Activated CD4-positive, alpha-beta T cell treated with anti-CD3 and anti-CD28 coated beads, Interleukin-2, Interleukin-4, amounts not matched to agents 100 ng/mL and 50 ng/mL, durations not matched to agents 16 hours and 8 hours (primary cell): ENCODE data around the gene ASIC4.

Experiments used
- DNase-seq: peaks from one replicate; pipeline ENCODE4 v3.0.0-alpha.2; 2020; ENCODE audit warnings: low spot score

ASIC4 gene

DNA sequence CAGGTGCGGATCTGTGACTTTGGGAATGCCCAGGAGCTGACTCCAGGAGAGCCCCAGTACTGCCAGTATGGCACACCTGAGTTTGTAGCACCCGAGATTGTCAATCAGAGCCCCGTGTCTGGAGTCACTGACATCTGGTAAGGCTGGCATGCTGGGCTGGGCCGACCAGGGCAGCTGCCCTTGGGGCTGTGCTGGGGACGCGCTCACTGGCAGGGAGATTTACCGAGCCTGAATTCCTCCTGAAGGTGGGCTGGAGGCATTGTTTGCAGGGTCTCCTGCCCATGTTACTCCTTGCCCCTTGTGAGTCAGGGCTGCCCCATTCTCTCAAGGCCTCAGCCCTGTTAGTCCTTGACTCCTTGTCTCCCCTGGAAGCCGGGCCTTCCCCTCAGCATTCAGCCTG lies 34.3 kb upstream of the ASIC4 start:
- no peak for DNase-seq

DNA sequence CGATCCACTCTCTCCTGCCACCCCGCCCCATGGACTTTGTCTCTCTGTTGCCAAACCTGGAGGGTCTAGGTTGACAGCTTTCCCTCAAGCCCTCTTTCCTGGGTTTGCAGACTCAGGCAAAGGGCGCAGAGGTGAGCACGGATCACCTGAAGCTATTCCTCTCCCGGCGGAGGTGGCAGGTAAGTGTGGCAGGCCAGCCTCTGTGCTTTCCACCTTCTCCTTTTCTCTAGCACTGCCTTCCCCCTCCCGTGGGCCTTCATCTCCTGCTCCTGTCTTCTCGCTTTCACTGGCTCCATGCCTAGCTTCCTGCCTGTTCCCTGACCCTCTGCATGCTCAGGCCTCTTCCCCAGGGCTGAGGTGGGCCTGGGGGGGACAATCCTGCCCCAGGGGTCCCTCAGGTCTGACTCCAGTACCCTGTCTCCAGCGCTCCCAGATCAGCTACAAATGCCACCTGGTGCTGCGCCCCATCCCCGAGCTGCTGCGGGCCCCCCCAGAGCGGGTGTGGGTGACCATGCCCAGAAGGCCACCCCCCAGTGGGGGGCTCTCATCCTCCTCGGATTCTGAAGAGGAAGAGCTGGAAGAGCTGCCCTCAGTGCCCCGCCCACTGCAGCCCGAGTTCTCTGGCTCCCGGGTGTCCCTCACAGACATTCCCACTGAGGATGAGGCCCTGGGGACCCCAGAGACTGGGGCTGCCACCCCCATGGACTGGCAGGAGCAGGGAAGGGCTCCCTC lies 31.4 kb upstream of the ASIC4 start:
- no peak for DNase-seq

DNA sequence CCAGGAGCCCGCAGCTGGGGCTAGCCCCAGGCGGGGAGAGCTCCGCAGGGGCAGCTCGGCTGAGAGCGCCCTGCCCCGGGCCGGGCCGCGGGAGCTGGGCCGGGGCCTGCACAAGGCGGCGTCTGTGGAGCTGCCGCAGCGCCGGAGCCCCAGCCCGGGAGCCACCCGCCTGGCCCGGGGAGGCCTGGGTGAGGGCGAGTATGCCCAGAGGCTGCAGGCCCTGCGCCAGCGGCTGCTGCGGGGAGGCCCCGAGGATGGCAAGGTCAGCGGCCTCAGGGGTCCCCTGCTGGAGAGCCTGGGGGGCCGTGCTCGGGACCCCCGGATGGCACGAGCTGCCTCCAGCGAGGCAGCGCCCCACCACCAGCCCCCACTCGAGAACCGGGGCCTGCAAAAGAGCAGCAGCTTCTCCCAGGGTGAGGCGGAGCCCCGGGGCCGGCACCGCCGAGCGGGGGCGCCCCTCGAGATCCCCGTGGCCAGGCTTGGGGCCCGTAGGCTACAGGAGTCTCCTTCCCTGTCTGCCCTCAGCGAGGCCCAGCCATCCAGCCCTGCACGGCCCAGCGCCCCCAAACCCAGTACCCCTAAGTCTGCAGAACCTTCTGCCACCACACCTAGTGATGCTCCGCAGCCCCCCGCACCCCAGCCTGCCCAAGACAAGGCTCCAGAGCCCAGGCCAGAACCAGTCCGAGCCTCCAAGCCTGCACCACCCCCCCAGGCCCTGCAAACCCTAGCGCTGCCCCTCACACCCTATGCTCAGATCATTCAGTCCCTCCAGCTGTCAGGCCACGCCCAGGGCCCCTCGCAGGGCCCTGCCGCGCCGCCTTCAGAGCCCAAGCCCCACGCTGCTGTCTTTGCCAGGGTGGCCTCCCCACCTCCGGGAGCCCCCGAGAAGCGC lies 30.6 kb upstream of the ASIC4 start:
- no peak for DNase-seq

DNA sequence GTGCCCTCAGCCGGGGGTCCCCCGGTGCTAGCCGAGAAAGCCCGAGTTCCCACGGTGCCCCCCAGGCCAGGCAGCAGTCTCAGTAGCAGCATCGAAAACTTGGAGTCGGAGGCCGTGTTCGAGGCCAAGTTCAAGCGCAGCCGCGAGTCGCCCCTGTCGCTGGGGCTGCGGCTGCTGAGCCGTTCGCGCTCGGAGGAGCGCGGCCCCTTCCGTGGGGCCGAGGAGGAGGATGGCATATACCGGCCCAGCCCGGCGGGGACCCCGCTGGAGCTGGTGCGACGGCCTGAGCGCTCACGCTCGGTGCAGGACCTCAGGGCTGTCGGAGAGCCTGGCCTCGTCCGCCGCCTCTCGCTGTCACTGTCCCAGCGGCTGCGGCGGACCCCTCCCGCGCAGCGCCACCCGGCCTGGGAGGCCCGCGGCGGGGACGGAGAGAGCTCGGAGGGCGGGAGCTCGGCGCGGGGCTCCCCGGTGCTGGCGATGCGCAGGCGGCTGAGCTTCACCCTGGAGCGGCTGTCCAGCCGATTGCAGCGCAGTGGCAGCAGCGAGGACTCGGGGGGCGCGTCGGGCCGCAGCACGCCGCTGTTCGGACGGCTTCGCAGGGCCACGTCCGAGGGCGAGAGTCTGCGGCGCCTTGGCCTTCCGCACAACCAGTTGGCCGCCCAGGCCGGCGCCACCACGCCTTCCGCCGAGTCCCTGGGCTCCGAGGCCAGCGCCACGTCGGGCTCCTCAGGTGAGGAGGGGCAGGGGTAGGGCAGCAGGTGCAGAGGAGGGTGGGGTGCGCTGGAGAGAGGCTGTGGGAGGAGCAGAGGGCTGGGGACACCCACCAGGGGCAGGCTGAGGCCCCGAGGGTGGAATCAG lies 29.7 kb upstream of the ASIC4 start:
- no peak for DNase-seq

DNA sequence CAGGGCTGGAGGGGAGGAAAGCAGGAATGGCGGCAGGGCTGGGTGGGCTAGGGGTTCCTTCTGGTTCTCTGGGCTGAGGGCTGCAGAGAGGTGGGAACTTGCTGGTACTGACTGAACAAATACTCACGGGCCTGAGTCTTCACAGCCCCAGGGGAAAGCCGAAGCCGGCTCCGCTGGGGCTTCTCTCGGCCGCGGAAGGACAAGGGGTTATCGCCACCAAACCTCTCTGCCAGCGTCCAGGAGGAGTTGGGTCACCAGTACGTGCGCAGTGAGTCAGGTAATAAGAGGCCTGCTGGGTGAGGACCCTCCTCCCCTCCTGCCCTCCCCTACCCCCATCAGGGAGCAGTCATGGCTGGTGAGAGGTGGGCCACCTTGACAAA lies 29.1 kb upstream of the ASIC4 start:
- DNase-seq: no peak

DNA sequence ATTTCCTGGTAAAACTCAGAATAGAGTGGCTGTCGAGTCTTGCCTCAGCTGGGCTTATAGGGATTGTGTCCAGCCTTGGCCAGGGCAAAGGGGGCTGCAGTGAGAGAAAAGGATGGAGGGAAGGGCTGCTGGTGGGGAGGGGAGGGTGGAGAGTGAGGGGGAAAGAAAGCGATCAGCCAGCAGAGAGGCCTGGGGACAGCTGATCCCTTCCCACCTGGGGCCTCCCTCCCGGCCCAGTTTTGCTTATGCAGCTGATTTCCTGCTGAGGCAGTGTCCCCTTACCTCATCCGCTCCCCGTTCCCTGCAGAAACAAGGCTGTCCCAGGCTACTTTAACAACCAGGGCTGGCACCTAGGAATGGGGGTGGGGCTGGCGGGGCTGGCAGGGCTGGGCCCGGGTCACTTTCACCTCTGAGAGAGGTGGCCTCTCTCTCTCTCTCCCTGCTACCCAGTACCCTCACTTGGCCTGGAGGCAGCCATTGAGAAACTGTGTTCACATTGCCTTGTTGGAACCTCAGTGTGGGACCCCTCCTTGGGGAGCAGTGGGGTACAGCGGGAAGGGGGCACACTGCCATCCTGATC lies 27.8 kb upstream of the ASIC4 start:
- no peak for DNase-seq

DNA sequence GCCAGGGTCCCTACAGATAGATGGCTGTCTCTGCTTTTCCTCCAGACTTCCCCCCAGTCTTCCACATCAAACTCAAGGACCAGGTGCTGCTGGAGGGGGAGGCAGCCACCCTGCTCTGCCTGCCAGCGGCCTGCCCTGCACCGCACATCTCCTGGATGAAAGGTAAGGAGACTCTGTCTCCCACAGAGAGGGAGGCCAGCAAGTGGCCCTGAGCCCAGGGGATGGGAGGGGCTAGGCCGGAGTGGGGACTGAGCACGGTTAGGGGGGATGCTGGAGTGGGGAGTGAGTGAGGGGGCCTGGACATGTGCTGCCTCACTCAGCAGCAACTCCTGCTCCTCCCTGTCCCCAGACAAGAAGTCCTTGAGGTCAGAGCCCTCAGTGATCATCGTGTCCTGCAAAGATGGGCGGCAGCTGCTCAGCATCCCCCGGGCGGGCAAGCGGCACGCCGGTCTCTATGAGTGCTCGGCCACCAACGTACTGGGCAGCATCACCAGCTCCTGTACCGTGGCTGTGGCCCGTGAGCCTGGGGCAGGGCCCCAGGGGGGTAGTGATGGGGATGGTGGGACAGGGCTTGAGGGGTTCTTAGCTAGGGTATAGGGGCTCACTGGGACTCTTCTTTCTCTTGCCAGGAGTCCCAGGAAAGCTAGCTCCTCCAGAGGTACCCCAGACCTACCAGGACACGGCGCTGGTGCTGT lies 26.0 kb upstream of the ASIC4 start:
- DNase-seq: no peak

DNA sequence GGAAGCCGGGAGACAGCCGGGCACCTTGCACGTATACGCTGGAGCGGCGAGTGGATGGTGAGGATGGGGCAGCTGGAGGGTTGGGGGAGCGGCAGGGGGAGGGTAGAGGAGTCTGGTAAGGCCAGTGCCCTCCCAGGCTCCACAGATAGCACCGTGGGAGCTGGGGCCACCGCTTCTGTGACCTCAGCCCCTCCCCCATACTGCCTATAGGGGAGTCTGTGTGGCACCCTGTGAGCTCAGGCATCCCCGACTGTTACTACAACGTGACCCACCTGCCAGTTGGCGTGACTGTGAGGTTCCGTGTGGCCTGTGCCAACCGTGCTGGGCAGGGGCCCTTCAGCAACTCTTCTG lies 25.5 kb upstream of the ASIC4 start:
- no peak for DNase-seq

DNA sequence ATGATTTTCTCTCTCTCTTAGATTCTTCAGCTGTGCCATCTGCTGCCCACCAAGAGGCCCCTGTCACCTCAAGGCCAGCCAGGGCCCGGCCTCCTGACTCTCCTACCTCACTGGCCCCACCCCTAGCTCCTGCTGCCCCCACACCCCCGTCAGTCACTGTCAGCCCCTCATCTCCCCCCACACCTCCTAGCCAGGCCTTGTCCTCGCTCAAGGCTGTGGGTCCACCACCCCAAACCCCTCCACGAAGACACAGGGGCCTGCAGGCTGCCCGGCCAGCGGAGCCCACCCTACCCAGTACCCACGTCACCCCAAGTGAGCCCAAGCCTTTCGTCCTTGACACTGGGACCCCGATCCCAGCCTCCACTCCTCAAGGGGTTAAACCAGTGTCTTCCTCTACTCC lies 25.0 kb upstream of the ASIC4 start:
- DNase-seq: no peak

DNA sequence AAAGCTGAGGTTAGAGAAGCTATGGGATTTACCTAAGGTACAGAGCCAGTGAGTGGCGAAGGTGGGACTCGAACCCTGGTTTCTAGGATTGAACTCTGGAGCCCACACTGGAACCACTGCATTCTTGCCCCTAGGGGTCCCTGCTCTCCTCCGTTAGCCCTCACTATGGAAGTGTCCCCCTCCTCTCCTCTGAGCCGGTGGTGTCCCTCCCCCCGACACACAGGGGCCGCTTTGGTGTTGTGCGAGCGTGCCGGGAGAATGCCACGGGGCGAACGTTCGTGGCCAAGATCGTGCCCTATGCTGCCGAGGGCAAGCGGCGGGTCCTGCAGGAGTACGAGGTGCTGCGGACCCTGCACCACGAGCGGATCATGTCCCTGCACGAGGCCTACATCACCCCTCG lies 24.1 kb upstream of the ASIC4 start:
- no peak for DNase-seq

DNA sequence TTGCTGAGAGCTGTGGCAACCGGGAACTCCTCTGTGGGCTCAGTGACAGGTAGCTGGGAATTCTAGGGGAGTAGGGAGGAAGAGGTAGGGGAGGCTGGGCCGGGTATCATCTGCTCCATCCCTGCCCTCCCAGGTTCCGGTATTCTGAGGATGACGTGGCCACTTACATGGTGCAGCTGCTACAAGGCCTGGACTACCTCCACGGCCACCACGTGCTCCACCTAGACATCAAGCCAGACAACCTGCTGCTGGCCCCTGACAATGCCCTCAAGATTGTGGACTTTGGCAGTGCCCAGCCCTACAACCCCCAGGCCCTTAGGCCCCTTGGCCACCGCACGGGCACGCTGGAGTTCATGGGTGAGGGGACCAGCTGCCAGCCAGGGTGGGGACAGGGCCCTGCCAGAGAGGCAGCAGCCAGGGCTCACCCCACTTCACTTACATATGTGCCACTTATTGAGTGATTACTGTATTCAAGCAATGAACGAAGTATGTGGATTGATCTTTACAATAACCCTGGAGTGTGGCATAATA lies 23.6 kb upstream of the ASIC4 start:
- DNase-seq: no peak

DNA sequence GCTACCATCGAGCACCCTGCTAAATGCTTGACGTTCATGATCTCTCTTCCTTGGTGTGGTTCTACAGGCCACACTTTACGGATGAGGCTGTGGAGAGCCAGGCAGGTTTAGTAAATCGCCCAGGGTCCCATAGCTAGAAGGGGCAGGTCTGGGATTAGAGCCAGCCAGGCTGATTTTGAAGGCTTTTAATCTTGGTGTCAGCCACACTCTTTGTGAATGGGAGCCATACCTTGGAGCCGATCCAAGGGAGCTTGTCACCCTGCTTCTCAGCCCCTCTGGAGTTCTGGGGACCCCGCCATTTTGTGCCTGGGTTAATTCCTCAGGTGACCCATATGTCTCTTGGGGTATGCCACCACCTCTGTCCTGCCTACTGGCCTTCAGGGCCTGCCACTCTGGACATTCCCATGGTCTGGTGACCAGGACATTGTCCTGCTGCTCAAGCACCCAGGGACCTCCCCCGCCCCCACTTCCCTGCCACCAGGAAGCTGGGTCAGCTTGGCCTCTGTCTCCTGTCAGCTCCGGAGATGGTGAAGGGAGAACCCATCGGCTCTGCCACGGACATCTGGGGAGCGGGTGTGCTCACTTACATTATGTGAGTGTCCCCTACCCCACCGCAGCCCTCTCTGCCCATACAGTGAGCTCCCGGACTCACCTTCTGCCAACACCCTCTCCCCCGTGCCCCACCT lies 22.9 kb upstream of the ASIC4 start:
- DNase-seq: no peak

DNA sequence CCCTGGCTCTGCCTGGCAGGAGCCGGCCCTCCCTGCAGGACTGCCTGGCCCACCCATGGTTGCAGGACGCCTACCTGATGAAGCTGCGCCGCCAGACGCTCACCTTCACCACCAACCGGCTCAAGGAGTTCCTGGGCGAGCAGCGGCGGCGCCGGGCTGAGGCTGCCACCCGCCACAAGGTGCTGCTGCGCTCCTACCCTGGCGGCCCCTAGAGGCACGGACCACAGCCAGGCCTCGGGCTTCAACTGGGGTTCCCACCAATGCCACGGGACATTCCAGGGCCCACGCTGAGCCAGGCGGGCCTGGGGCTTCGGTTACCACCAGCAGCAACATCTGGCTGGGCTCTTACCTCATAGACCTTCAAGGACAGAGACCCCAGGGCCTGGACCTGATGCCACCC lies 21.7 kb upstream of the ASIC4 start:
- DNase-seq: no peak

DNA sequence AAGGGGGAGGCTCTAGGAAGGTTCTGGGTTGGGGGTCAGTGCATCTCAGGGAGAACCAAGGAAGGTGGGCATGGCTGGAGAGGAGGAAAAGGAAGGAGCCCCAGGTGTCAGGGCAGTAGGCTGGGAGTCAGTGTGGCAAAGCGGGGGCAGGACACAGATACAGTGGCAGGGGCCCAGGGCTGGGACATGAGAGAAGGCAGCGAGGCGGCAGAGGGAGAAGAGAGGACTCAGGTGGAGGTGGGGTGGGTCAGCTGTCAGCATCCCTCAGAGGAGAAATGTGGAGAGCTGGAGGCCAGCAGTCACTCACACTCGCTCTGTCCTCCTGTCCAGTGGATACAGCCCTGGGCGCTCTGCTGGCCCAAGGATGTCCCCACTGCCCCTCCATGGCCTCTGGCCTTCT lies 21.2 kb upstream of the ASIC4 start:
- DNase-seq: no peak

DNA sequence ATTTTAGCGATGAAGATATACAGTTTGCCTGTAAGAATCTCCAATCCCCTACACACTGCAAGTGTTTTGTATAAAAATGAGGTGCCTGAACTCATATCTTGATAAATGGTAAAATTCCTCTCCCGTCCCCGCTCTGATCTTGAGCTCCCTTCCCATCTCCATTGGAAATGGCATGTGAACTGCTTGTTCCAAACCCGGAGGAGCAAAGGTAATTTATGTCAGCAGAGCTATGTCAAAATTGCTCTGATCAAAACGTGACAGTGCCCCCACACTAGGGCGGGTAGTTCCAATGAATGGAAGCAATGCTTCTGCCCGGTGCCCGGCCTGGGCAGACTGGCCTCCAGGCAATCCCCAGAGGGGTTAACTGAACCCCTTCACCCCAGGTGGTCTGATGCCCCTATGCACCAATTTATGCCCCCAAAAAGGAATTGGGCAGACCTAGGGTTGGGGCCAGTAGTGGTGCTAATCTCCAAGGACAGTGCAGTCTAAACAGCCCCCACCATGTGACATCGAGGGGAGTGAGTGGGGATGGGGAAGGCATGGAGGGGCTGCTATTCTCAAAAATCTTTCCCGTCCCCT lies 19.2 kb upstream of the ASIC4 start:
- DNase-seq: no peak

DNA sequence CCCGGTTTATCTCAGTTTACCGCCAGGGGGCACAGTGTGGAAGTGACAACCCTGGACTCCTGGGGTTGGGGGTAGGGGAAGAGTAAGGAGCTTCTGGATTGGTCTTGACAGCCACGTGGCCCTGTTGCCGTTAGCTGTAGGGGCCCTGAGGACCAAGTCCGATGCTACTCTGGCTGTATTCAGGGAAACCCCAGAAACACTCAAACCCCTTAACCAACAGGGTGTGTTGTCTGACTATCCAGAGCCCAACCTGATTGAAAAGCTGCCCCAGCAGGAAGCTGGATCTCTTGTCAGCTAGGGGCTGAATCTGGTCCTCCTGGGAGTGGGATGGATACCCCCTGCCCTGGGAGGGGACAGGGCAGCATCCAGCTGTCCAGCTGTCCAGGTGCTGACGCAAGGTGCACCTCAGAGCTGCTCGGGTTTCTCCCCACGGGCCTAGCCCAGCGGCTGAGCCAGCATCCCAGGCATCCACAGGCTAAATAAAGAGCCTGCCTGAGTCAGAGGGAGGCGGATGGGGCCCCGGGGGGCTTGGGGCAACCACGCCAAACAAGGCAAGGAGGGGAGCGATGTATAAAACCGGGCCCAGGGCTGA lies 18.7 kb upstream of the ASIC4 start:
- peak; percentile 66 for DNase-seq

DNA sequence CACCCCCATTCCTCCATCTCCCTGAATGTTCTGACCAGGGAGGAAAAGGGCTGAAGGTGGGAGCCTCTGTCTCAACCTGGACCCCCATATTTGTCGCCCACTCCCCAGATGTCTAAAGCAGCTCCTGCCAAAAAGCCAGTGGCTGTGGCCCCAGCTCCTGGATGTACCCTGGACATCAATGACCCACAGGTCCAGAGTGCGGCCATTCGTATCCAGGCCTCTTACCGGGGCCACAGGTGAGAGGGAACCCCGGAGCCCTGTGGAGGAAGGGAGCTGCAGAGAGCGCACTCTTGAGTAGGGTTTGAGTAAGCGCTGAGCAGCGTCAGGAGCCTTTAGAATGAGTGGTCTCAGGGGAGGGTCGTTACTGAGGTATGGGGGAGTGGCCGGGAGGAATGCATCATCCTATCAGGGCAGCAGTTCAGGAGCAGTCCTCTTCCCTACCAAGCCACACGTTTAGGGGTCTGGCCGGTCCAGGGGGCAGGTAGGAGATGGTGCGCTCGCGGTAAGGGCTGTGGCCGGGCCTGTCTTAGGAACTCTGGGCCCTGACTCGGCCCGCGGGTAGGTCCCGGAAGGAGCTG lies 17.9 kb upstream of the ASIC4 start:
- no peak for DNase-seq

DNA sequence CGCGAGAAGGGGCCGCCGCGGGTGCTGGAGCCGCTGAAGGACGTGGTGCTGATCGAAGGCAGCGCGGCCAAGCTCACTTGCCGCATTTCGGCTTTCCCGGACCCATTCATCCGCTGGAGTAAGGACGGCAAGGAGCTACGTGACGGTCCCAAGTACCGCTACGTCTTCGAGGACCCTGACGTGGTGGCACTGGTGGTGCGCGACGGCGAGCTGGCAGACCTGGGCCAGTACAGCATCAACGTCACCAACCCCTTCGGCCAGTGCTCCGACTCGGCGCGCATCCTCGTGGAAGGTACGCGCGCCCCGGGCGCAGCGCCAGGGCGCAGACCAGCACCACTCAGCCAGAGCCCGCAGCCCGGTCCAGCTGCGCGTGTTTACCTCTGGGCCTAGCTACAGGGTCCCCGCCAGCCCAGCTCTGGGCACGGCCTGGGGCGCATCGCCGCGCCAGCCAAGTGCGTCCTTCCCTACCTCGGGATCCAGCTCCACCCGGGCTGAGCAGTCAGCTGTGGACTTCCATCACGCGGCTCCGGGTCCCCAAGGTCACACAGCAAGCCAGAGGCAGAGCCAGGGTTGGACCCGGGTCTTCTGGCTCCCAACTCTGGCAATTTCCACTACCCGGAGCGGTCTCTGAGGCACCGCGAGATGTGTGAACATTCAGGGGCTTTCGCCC lies 17.3 kb upstream of the ASIC4 start:
- DNase-seq: no peak
